ENCODE measurements around the gene LDAF1. TPM values are rescaled to one million over a fixed set of nuclear protein-coding genes. Genes with fewer than 3 reads are reported as not detected.

The LDAF1 gene
- polyA plus RNA-seq, result 6.1 and 10.0 TPM in 2 replicates

GRCh38 chr16:21158208-21159110 lies at the start of gene LDAF1:
Gene LDAF1, plus strand, starts transcription at chr16:21158674. Its CDS starts 2,509 bp downstream, at chr16:21161183.

GRCh38 chr16:21150375-21151001 lies 8.0 kb upstream of the LDAF1 start, which contains the start of gene DNAH3:
Gene DNAH3, minus strand, starts transcription at chr16:21150846. Its CDS starts 527 bp downstream, at chr16:21150319.

GRCh38 chr16:21211486-21211885 lies 53.0 kb downstream of the LDAF1 start, which contains the start of gene ZP2:
Gene ZP2, minus strand, starts transcription at chr16:21211574. Its CDS starts 27 bp downstream, at chr16:21211547.

Other genes with a start within 250 kb of the LDAF1 start
- not detected in 2 replicates for gene DNAH3, start 7.8 kb upstream of the LDAF1 start, polyA plus RNA-seq
- 0.11 and 2.2 TPM in 2 replicates for gene ZP2, start 52.9 kb downstream of the LDAF1 start, polyA plus RNA-seq
- gene ANKS4B, start 75.0 kb downstream of the LDAF1 start, polyA plus RNA-seq, result not detected in 2 replicates
- 3.5 and 73.7 TPM in 2 replicates for gene CRYM, start 119.6 kb downstream of the LDAF1 start, polyA plus RNA-seq

All from Purkinje cell (primary cell).